ENCODE data around the gene PPP2R5C. TPM values are rescaled to one million over a fixed set of nuclear protein-coding genes. Genes with fewer than 3 reads are reported as not detected.

PPP2R5C gene
- polyA plus RNA-seq, 3 donors, result 61.9 to 72.5 (median 64.0) TPM

DNA sequence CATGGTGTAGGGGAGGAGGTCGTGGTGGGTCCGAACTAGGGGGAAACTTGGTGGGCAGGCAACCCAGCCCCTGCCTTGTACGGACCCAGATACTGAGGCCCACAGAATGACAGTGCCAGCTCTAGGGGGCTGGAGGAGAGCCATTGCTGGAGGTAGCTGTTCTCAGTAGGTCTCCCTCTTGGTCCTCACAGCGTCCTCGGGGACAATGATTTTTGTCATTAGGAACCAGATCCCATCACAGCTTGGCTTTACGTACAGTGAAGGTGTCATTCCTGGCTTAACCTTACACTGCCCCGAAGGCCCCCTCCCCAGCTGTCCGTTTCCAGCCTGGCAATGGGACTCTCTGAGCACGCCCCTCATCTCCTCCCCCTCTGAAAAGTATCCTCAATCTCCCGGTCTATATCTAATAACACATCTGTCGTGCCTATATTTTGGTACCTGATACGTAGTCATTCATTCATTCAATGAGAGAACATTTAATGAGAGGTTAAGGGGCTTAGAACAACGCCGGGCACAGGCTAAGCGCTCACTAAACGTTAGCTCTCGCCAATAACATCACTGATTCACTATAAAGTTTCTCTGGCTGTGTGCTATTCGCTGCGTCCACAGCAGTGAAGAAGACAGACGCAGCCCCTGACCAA is 202.3 kb downstream of the PPP2R5C start:
- Mint-ChIP-seq H3K27ac (peak overlapping the region in 5 of 7 donors; percentile 70 to 85 (median 73)), H3K4me1 (peaks cover 29% of the 10 kb centered on the region), H3K36me3 (peaks cover 8 to 9% of the 10 kb centered on the region in 2 donors), H3K27me3 (ENCODE audit: low read depth in 3 of 3) (peaks cover 2 to 5% (median 3%) of the 10 kb centered on the region in 3 donors), H3K9me3 (peaks cover 0 to 2% (median 0%) of the 10 kb centered on the region in 7 donors), H3K4me3 (peak overlapping the region; percentile 50 to 70)
- Histone ChIP-seq H2AFZ (ENCODE audit: insufficient read depth, low read depth, low read length, poor library complexity, severe bottlenecking) (peak overlapping the region; percentile 85), H4K20me1 (ENCODE audit: insufficient read depth, low read length) (peaks cover 41% of the 10 kb centered on the region), H3K4me3 (replicated peaks in 1 of 3; ENCODE audit: low read depth in 2 of 3, low read length in 3 of 3) (peak overlapping the region in 1 of 3 experiments; percentile 93), H3K9me3 (replicated peaks in 1 of 2; ENCODE audit: control insufficient read depth in 1 of 2, insufficient read depth in 1 of 2, low read length in 2 of 2) (no peaks in the 10 kb centered on the region), H3K4me2 (replicated peaks; ENCODE audit: extremely low read depth, low read length, poor library complexity, severe bottlenecking) (peak overlapping the region; percentile 72), H3K79me2 (ENCODE audit: insufficient read depth, low read length) (peaks cover 44% of the 10 kb centered on the region), H3K27me3 (ENCODE audit: control insufficient read depth in 2 of 2, insufficient read depth in 2 of 2, low read length in 2 of 2) (no peaks in the 10 kb centered on the region), H3K36me3 (replicated peaks in 1 of 2; ENCODE audit: control insufficient read depth in 1 of 2, insufficient read depth in 2 of 2, low read length in 2 of 2) (peaks cover 0 to 11% of the 10 kb centered on the region in 2 donors), H3K27ac (ENCODE audit: low read depth in 1 of 2, low read length in 2 of 2) (no peak overlapping the region), H3K4me1 (ENCODE audit: control insufficient read depth in 1 of 2, insufficient read depth in 2 of 2, low read length in 2 of 2) (peaks cover 17 to 25% of the 10 kb centered on the region in 2 donors), H3K9ac (ENCODE audit: insufficient read depth, low read length, poor library complexity, severe bottlenecking) (no peak overlapping the region)
- DNase-seq, result no peak
- TF ChIP-seq, protein P1, sequence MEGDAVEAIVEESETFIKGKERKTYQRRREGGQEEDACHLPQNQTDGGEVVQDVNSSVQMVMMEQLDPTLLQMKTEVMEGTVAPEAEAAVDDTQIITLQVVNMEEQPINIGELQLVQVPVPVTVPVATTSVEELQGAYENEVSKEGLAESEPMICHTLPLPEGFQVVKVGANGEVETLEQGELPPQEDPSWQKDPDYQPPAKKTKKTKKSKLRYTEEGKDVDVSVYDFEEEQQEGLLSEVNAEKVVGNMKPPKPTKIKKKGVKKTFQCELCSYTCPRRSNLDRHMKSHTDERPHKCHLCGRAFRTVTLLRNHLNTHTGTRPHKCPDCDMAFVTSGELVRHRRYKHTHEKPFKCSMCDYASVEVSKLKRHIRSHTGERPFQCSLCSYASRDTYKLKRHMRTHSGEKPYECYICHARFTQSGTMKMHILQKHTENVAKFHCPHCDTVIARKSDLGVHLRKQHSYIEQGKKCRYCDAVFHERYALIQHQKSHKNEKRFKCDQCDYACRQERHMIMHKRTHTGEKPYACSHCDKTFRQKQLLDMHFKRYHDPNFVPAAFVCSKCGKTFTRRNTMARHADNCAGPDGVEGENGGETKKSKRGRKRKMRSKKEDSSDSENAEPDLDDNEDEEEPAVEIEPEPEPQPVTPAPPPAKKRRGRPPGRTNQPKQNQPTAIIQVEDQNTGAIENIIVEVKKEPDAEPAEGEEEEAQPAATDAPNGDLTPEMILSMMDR (IDR thresholded peaks at IDR 0.05), result no peak
- intact Hi-C loops (cut with micrococcal nuclease), result loop anchor here in 1 of 2 donors (5.0 to 10.0 kb wide), 3 partner anchors 134 to 351 kb away; partner anchors contain the start of gene ZNF839
- WGBS (ENCODE audit: insufficient coverage), result 66% methylated on average over 14 of the region's 20 CpGs

DNA sequence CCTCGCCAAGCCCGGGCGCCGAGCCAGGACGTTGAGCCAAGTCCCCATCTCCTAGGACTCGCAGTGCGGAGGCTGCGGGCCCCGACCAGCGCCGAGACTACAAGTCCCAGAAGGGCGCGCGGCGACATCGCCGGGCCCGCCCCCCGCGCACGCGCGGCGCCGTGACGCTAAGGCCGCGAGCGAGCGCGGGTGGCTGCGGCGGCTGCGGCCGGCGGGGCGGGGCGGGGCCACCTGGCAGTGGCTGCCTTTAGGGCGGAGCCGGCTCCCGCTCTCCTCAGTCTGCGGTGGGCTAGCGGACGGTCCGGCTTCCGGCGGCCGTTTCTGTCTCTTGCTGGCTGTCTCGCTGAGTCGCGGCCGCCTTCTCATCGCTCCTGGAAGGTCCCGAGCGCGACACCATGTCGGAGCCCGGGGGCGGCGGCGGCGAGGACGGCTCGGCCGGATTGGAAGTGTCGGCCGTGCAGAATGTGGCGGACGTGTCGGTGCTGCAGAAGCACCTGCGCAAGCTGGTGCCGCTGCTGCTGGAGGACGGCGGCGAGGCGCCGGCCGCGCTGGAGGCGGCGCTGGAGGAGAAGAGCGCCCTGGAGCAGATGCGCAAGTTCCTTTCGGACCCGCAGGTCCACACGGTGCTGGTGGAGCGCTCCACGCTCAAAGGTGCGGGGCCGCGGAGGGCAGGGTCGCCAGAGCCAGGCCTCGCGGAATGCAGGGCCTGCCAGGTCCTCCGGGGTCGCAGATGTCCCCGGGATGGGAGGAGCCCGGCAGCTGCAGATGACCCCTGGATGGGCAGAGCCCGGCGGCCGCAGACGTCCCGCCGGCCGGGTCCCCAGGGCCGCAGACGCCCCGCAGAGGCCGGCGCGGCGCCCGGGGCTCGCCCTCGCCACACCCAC is 203.0 kb downstream of the PPP2R5C start, which contains the start of gene DYNC1H1:
Gene DYNC1H1 (plus strand): TSS at position 277 of the 884 bp plus-strand sequence. CDS start 119 bp downstream, at position 396.
- H3K4me2 ChIP-seq (replicated peaks; ENCODE audit: extremely low read depth, low read length, poor library complexity, severe bottlenecking), result peak within 1 kb of the TSS; percentile 72
- H3K27me3 ChIP-seq (ENCODE audit: control insufficient read depth in 2 of 2, insufficient read depth in 2 of 2, low read length in 2 of 2), result no peaks in the 10 kb centered on the region
- H3K27ac ChIP-seq (ENCODE audit: low read depth in 1 of 2, low read length in 2 of 2), result peak within 1 kb of the TSS; percentile 78 to 85
- H3K9me3 Mint-ChIP-seq, result no peaks in the 10 kb centered on the region
- H3K4me1 ChIP-seq (ENCODE audit: control insufficient read depth in 1 of 2, insufficient read depth in 2 of 2, low read length in 2 of 2), result peaks cover 17 to 25% of the 10 kb centered on the region in 2 donors
- H3K79me2 ChIP-seq (ENCODE audit: insufficient read depth, low read length), result peaks cover 51% of the 10 kb centered on the region
- under 1% methylated on average over 115 of the region's 115 CpGs for WGBS (ENCODE audit: insufficient coverage)
- peak within 1 kb of the TSS; percentile 85 for H2AFZ ChIP-seq (ENCODE audit: insufficient read depth, low read depth, low read length, poor library complexity, severe bottlenecking)
- DNase-seq, result peak; percentile 69 to 91 (median 86)
- peak within 1 kb of the TSS; percentile 88 to 94 (median 92) for H3K27ac Mint-ChIP-seq
- intact Hi-C loops (cut with micrococcal nuclease), result loop anchor here in 1 of 2 donors (5.0 to 10.0 kb wide), 3 partner anchors 133 to 350 kb away; partner anchors contain the start of gene ZNF839
- peaks cover 12 to 13% of the 10 kb centered on the region in 2 donors for H3K36me3 Mint-ChIP-seq
- H3K4me1 Mint-ChIP-seq, result peaks cover 31% of the 10 kb centered on the region
- no peaks in the 10 kb centered on the region for H3K9me3 ChIP-seq (replicated peaks in 1 of 2; ENCODE audit: control insufficient read depth in 1 of 2, insufficient read depth in 1 of 2, low read length in 2 of 2)
- H3K4me3 Mint-ChIP-seq, result peak within 1 kb of the TSS; percentile 91 to 94
- peak within 1 kb of the TSS; percentile 65 to 95 (median 93) for H3K4me3 ChIP-seq (replicated peaks in 1 of 3; ENCODE audit: low read depth in 2 of 3, low read length in 3 of 3)
- peak within 1 kb of the TSS; percentile 95 for H3K9ac ChIP-seq (ENCODE audit: insufficient read depth, low read length, poor library complexity, severe bottlenecking)
- H3K36me3 ChIP-seq (replicated peaks in 1 of 2; ENCODE audit: control insufficient read depth in 1 of 2, insufficient read depth in 2 of 2, low read length in 2 of 2), result peaks cover 0 to 16% of the 10 kb centered on the region in 2 donors
- peaks cover 49% of the 10 kb centered on the region for H4K20me1 ChIP-seq (ENCODE audit: insufficient read depth, low read length)
- peaks cover 2 to 5% (median 3%) of the 10 kb centered on the region in 3 donors for H3K27me3 Mint-ChIP-seq (ENCODE audit: low read depth in 3 of 3)
- TF ChIP-seq, protein P1 (IDR thresholded peaks at IDR 0.05), result no peak

All from CD14-positive monocyte (primary cell).